Measurements from ENCODE around the gene RXRA. TPM values are rescaled to one million over a fixed set of nuclear protein-coding genes. Genes with fewer than 3 reads are reported as not detected.
A peak's percentile ranks its signal among the peaks of the same experiment; 100 is the strongest.

RXRA gene
- total and polyA plus RNA-seq, 10 of the 15 experiments (the other 5 are each of a cell fraction or from before 2014, with no cell fraction given) = 0.89 to 36.8 (median 11.1) TPM

DNA sequence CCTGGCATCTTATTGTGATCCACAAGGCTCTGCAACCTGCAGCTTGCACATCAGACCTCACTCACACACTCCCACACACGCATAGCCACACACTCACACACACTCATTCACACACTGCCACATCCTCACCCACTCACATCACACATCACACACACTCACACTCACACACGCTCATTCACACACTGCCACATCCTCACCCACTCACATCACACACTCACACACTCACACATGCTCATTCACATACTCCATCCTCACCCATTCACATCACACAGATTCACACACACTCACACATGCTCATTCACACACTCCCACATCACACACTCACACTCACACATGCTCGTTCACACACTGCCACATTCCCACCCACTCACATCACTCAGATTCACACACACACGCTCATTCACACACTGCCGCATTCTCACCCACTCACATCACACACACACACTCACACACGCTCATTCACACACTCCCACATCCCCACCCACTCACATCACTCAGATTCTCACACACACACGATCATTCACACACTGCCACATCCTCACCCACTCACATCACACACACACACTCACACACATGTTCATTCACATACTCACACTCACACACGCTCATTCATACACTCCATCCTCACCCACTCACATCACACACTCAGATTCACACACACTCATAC lies 47.1 kb upstream of the RXRA start:
- H3K4me2 ChIP-seq (ENCODE audit: control insufficient read depth, insufficient read depth) = no peak overlapping the region
- H3K4me1 ChIP-seq (ENCODE audit: control insufficient read depth, insufficient read depth, low read length) = no peaks in the 10 kb centered on the region
- no peak overlapping the region for H3K4me3 ChIP-seq
- H3K79me2 ChIP-seq (ENCODE audit: control insufficient read depth, insufficient read depth, low read length) = no peaks in the 10 kb centered on the region
- H3K9me3 ChIP-seq (replicated peaks; ENCODE audit: control insufficient read depth, insufficient read depth, low read length) = no peaks in the 10 kb centered on the region; the same call in 2 of the 3 replicates
- ChIA-PET RAD21 (ENCODE audit: unreplicated experiment) (no interaction called here), SMC1A (ENCODE audit: uncharacterized antibody, unreplicated experiment) (no interaction called here), POLR2A (no interaction called here), CTCF (no interaction called here)
- ATAC-seq (no peak), DNase-seq (ENCODE audit: low read depth, low spot score) (no peak), FAIRE-seq (no peak)
- no peak overlapping the region for H3K9ac ChIP-seq (ENCODE audit: control insufficient read depth, insufficient read depth, low read length)
- H3K27me3 ChIP-seq (replicated peaks in 1 of 2; ENCODE audit: control insufficient read depth in 2 of 2, insufficient read depth in 2 of 2, low read length in 1 of 2) = peaks cover 0 to 4% of the 10 kb centered on the region in 2 experiments; a peak in 2 of 4 replicates
- H3K27ac ChIP-seq (ENCODE audit: control insufficient read depth, insufficient read depth) = no peak overlapping the region
- BruUV-seq (replicated peaks) = no TSS peak
- H3K36me3 ChIP-seq (ENCODE audit: control insufficient read depth in 2 of 2, insufficient read depth in 2 of 2, low read length in 1 of 2) = no peaks in the 10 kb centered on the region
- no peak overlapping the region for H2AFZ ChIP-seq (ENCODE audit: control insufficient read depth, low read depth, low read length)
- intact Hi-C loops (cut with micrococcal nuclease; ENCODE audit: unreplicated experiment) (no loop called here), in situ Hi-C loops (cut with MboI) (no loop called here)
- H4K20me1 ChIP-seq (ENCODE audit: control insufficient read depth, insufficient read depth) = no peaks in the 10 kb centered on the region
- WGBS (ENCODE audit: insufficient coverage, insufficient replicate concordance, low lambda C conversion rate, missing lambda C conversion rate) = 24% methylated on average over 6 of the region's 8 CpGs
- TF ChIP-seq, protein P1, sequence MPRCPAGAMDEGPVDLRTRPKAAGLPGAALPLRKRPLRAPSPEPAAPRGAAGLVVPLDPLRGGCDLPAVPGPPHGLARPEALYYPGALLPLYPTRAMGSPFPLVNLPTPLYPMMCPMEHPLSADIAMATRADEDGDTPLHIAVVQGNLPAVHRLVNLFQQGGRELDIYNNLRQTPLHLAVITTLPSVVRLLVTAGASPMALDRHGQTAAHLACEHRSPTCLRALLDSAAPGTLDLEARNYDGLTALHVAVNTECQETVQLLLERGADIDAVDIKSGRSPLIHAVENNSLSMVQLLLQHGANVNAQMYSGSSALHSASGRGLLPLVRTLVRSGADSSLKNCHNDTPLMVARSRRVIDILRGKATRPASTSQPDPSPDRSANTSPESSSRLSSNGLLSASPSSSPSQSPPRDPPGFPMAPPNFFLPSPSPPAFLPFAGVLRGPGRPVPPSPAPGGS (IDR thresholded peaks at IDR 0.05; ENCODE audit: borderline replicate concordance, insufficient read depth, low read depth, low read length, poor library complexity, severe bottlenecking) = peak; percentile 90
- TF ChIP-seq CBX5 (IDR thresholded peaks at IDR 0.05; ENCODE audit: low read depth) (no peak), SMAD1 (IDR thresholded peaks at IDR 0.05; ENCODE audit: low read depth, partially characterized antibody) (no peak), TCF3 (IDR thresholded peaks at IDR 0.05; ENCODE audit: borderline replicate concordance, insufficient read depth, low read depth, low read length) (0 out of 2 replicates have a peak, but pooled peaks have one; percentile 0), BHLHE40 (IDR thresholded peaks at IDR 0.05; ENCODE audit: borderline replicate concordance in 1 of 2, low read depth in 2 of 2, low read length in 1 of 2) (no peak)

Data from GM12878 (cell line).